Skeletal muscle tissue (tissue), 4 donors: ENCODE data around the gene USP34. TPM values are rescaled to one million over a fixed set of nuclear protein-coding genes. Genes with fewer than 3 reads are reported as not detected.

ENCODE experiments used
- H3K27ac ChIP-seq: one replicate; pipeline ENCODE4 v1.7.0; 2013; ENCODE audit warnings: mild to moderate bottlenecking, low read depth, low read length, inconsistent platforms
- H3K27me3 ChIP-seq, 3 donors: one replicate each; pipeline ENCODE4 v1.7.0; 2013; ENCODE audit warnings: low read length in 3 of 3; ENCODE audit not compliant: control insufficient read depth in 3 of 3, insufficient read depth in 3 of 3
- H3K36me3 ChIP-seq, 3 donors: one replicate each; pipeline ENCODE4 v1.7.0; 2013; ENCODE audit warnings: low read length in 3 of 3; ENCODE audit not compliant: control insufficient read depth in 3 of 3, insufficient read depth in 3 of 3
- H3K4me1 ChIP-seq, 3 donors: one replicate each; pipeline ENCODE4 v1.7.0; 2013; ENCODE audit warnings: low read length in 3 of 3, mild to moderate bottlenecking in 3 of 3; ENCODE audit not compliant: control insufficient read depth in 3 of 3, insufficient read depth in 3 of 3
- H3K4me3 ChIP-seq, 3 donors: one replicate each; pipeline ENCODE4 v1.7.0; 2013; ENCODE audit warnings: low read length in 3 of 3
- H3K9ac ChIP-seq, 3 donors: one replicate each; pipeline ENCODE4 v1.7.0; 2013; ENCODE audit warnings: low read length in 3 of 3, mild to moderate bottlenecking in 3 of 3, moderate library complexity in 2 of 3, low read depth in 1 of 3
- H3K9me3 ChIP-seq, 3 donors: one replicate each; pipeline ENCODE4 v1.7.0; 2013; ENCODE audit warnings: low read length in 3 of 3; ENCODE audit not compliant: control insufficient read depth in 3 of 3
- total RNA-seq: library from RNA; depleted of rRNA; stranded (reverse); fragments of >200 nt; gene quantifications from one replicate; pipeline ENCODE4 v1.2.3, GENCODE V29; 2014
- donor health status: Osteomylitis.

USP34 gene
- total RNA-seq, 1 donor from 2014 or later: 108 TPM

GRCh38 chr2:61378281-61378680 is 92.6 kb downstream of the USP34 start:
- H3K9ac ChIP-seq: no peak overlapping the region
- no peaks in the 10 kb centered on the region for H3K9me3 ChIP-seq
- no peaks in the 10 kb centered on the region for H3K27me3 ChIP-seq
- no peak overlapping the region for H3K27ac ChIP-seq
- peaks cover 9 to 22% (median 17%) of the 10 kb centered on the region in 3 donors for H3K36me3 ChIP-seq
- H3K4me1 ChIP-seq: peaks cover 2 to 8% (median 7%) of the 10 kb centered on the region in 3 donors
- H3K4me3 ChIP-seq: no peak overlapping the region

DNA sequence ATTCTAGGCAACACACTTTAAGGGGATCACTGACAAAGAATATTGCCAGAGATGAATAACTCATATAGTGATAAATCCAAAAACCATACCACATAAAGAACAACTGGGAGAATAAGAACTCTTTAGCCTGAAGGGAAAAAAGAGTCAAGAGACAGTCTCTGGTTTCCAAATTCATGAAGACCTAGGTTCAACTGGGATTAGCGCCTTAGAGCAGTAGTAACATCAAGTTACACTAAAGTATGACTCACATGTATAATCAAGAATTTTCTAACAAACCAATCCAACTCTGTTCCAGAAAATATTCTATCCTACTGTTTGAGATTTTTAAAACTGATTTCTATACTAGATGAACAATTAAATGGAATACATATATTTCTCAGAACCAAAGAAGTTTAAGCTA is 93.8 kb downstream of the USP34 start:
- Histone ChIP-seq H3K9me3 (no peaks in the 10 kb centered on the region), H3K4me3 (no peak overlapping the region), H3K36me3 (peaks cover 11 to 17% (median 17%) of the 10 kb centered on the region in 3 donors), H3K27ac (peak overlapping the region; percentile 41), H3K27me3 (no peaks in the 10 kb centered on the region), H3K9ac (no peak overlapping the region), H3K4me1 (peaks cover 2 to 8% (median 7%) of the 10 kb centered on the region in 3 donors)

- no peak overlapping the region for H3K4me3 ChIP-seq
- peaks cover 11 to 17% (median 13%) of the 10 kb centered on the region in 3 donors for H3K36me3 ChIP-seq
- no peaks in the 10 kb centered on the region for H3K27me3 ChIP-seq
- peak overlapping the region; percentile 41 for H3K27ac ChIP-seq
- H3K9ac ChIP-seq: no peak overlapping the region
- H3K9me3 ChIP-seq: no peaks in the 10 kb centered on the region
- H3K4me1 ChIP-seq: peaks cover under 1 to 8% (median 7%) of the 10 kb centered on the region in 3 donors
Measured at GRCh38 chr2:61376211-61376610, 94.7 kb downstream of the USP34 start.

GRCh38 chr2:61371027-61371426 is 99.9 kb downstream of the USP34 start:
- Histone ChIP-seq H3K4me3 (no peak overlapping the region), H3K36me3 (peaks cover 15 to 25% (median 23%) of the 10 kb centered on the region in 3 donors)

GRCh38 chr2:61368687-61369665 is 101.9 kb downstream of the USP34 start:
- no peak overlapping the region for H3K4me3 ChIP-seq
- H3K4me1 ChIP-seq: no peaks in the 10 kb centered on the region
- peaks cover 11 to 19% (median 19%) of the 10 kb centered on the region in 3 donors for H3K36me3 ChIP-seq
- H3K27me3 ChIP-seq: no peaks in the 10 kb centered on the region
- no peaks in the 10 kb centered on the region for H3K9me3 ChIP-seq
- no peak overlapping the region for H3K9ac ChIP-seq
- H3K27ac ChIP-seq: no peak overlapping the region

More at GRCh38 chr2:61371027-61371426, 99.9 kb downstream of the USP34 start:
- no peaks in the 10 kb centered on the region for H3K4me1 ChIP-seq
- H3K27ac ChIP-seq: no peak overlapping the region
- H3K27me3 ChIP-seq: no peaks in the 10 kb centered on the region
- H3K9me3 ChIP-seq: no peaks in the 10 kb centered on the region
- no peak overlapping the region for H3K9ac ChIP-seq

- Histone ChIP-seq H3K9me3 (no peaks in the 10 kb centered on the region), H3K36me3 (peaks cover 9 to 19% (median 16%) of the 10 kb centered on the region in 3 donors), H3K27me3 (no peaks in the 10 kb centered on the region), H3K4me3 (no peak overlapping the region), H3K4me1 (no peaks in the 10 kb centered on the region), H3K27ac (no peak overlapping the region), H3K9ac (no peak overlapping the region)
Measured at GRCh38 chr2:61367177-61367576, 103.7 kb downstream of the USP34 start.

DNA sequence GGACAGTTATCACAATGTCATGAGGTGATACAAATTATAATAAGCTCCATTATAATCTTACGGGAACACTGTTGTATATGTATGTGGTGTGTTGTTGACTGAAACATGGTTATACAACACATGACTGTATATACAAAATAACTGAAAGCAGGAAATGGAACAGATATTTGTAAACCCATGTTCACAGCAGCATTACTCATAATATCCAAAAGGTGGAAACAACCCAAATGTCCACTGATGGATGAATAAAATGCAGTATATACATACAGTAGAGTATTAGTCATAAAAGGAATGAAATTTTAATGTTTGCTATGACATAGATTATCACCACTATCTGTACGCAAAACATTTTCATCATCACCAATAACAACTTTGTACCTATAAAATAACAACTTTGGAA is 107.3 kb downstream of the USP34 start:
- no peaks in the 10 kb centered on the region for H3K9me3 ChIP-seq
- no peaks in the 10 kb centered on the region for H3K27me3 ChIP-seq
- no peak overlapping the region for H3K27ac ChIP-seq
- peaks cover 6 to 13% (median 10%) of the 10 kb centered on the region in 3 donors for H3K36me3 ChIP-seq
- no peak overlapping the region for H3K9ac ChIP-seq
- no peak overlapping the region for H3K4me3 ChIP-seq
- peaks cover 0 to 5% (median 0%) of the 10 kb centered on the region in 3 donors for H3K4me1 ChIP-seq

- Histone ChIP-seq H3K4me1 (peaks cover 0 to 7% (median 0%) of the 10 kb centered on the region in 3 donors), H3K36me3 (peaks cover 6 to 10% (median 8%) of the 10 kb centered on the region in 3 donors), H3K27me3 (no peaks in the 10 kb centered on the region), H3K4me3 (no peak overlapping the region), H3K9me3 (no peaks in the 10 kb centered on the region), H3K27ac (no peak overlapping the region), H3K9ac (no peak overlapping the region)
Measured at GRCh38 chr2:61362873-61363272, 108.0 kb downstream of the USP34 start.

DNA sequence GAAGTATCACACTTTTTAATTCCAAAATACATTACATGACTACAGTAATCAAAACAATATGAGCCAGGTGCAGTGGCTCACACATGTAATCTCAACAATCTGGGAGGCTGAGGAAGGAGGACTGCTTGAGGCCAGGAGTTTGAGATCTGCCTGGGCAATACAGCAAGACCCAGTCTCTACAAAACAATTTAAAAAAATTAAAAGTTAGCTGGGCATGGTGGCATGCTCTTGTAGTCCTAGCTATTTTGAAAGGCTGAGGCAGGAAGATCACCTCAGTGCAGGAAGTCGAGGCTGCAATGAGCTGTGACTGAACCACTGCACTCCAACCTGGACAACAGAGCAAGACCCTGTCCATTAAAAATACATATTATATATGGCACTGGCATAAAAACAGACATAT is 109.8 kb downstream of the USP34 start:
- H3K4me3 ChIP-seq: no peak overlapping the region
- H3K4me1 ChIP-seq: peaks cover 4 to 10% (median 4%) of the 10 kb centered on the region in 3 donors
- peaks cover 0 to 4% (median 0%) of the 10 kb centered on the region in 3 donors for H3K36me3 ChIP-seq
- H3K27me3 ChIP-seq: no peaks in the 10 kb centered on the region
- H3K27ac ChIP-seq: no peak overlapping the region
- H3K9me3 ChIP-seq: no peaks in the 10 kb centered on the region
- H3K9ac ChIP-seq: no peak overlapping the region

GRCh38 chr2:61359058-61359457 is 111.8 kb downstream of the USP34 start:
- no peaks in the 10 kb centered on the region for H3K27me3 ChIP-seq
- H3K27ac ChIP-seq: peak overlapping the region; percentile 61
- peak overlapping the region in 1 of 3 donors; percentile 41 for H3K4me3 ChIP-seq
- H3K36me3 ChIP-seq: peaks cover 0 to 13% (median 7%) of the 10 kb centered on the region in 3 donors
- peak overlapping the region in 1 of 3 donors; percentile 40 for H3K9ac ChIP-seq
- H3K4me1 ChIP-seq: peaks cover 4 to 10% (median 5%) of the 10 kb centered on the region in 3 donors
- no peaks in the 10 kb centered on the region for H3K9me3 ChIP-seq
